CD4-positive, alpha-beta T cell treated with Interleukin-4 for 4 hours (primary cell): ENCODE results near the gene PADI2.

ENCODE experiments used
- DNase-seq: peaks from one replicate; pipeline ENCODE4 v3.0.0-alpha.2; 2020

The PADI2 gene

GRCh38 chr1:17017435-17017834, 101.8 kb downstream of the PADI2 start:
- no peak for DNase-seq
